IMR-90 (cell line): ENCODE data around the gene AHDC1. TPM values are rescaled to one million over a fixed set of nuclear protein-coding genes. Genes with fewer than 3 reads are reported as not detected.

Source experiments
- ATAC-seq: fragments of 200-7000 bp; cut with Tn5 transposase; 2 replicates; pipeline ENCODE4 v1.9.1; 2020; ENCODE audit warnings: low read depth, mild to moderate bottlenecking, moderate library complexity
- BruUV-seq: library from RNA; stranded (reverse); fragments of 400-500 nt; replicated peaks from 2 replicates; lab custom pipeline; 2021; lab: Mats Ljungman, UMichigan
- CTCF ChIA-PET: fragments of 300-600 bp; formaldehyde crosslinking; extraction: SDS; loops from one replicate; lab custom pipeline; 2021; ENCODE audit warnings: antibody characterized with exemption; lab: Yijun Ruan, JAX
- POLR2A ChIA-PET: fragments of 300-600 bp; sonication (Branson Sonifier 250); formaldehyde crosslinking; loops from one replicate; lab custom pipeline; 2022; ENCODE audit warnings: antibody characterized with exemption; ENCODE audit not compliant: unreplicated experiment; lab: Charles Lee
- DNase-seq: peaks from one replicate; pipeline ENCODE4 v3.0.0; 2013
- H2AFZ ChIP-seq: replicated peaks from 2 replicates; pipeline ENCODE3; 2013; ENCODE audit warnings: low read length, mild to moderate bottlenecking; ENCODE audit not compliant: poor library complexity
- H2AK5ac ChIP-seq: 2 replicates; pipeline ENCODE4 v1.6.1; 2013; ENCODE audit warnings: low read depth, low read length, inconsistent platforms
- H2AK9ac ChIP-seq: replicated peaks from 2 replicates; pipeline ENCODE3; 2013; ENCODE audit warnings: mild to moderate bottlenecking, low read depth, low read length, moderate library complexity; ENCODE audit not compliant: poor library complexity
- H2BK120ac ChIP-seq: 2 replicates; pipeline ENCODE4 v1.6.1; 2013; ENCODE audit warnings: low read depth, low read length, inconsistent platforms
- H2BK15ac ChIP-seq: 3 replicates; pipeline ENCODE4 v1.6.1; 2013; ENCODE audit warnings: low read depth, low read length, inconsistent platforms
- H2BK20ac ChIP-seq: 2 replicates; pipeline ENCODE4 v1.6.1; 2013; ENCODE audit warnings: low read depth, mild to moderate bottlenecking, inconsistent platforms, low read length, moderate library complexity
- H2BK5ac ChIP-seq: 2 replicates; pipeline ENCODE4 v1.6.1; 2013; ENCODE audit warnings: mild to moderate bottlenecking, low read depth, low read length, inconsistent platforms; ENCODE audit not compliant: poor library complexity, severe bottlenecking
- H3K14ac ChIP-seq: replicated peaks from 2 replicates; pipeline ENCODE4 v1.6.1; 2013; ENCODE audit warnings: low read depth, low read length, inconsistent platforms
- H3K18ac ChIP-seq: 2 replicates; pipeline ENCODE4 v1.6.1; 2013; ENCODE audit warnings: low read depth, low read length, control low read depth
- H3K23ac ChIP-seq: 2 replicates; pipeline ENCODE4 v1.6.1; 2013; ENCODE audit warnings: low read depth, low read length, inconsistent platforms
- H3K27ac ChIP-seq: 2 replicates; pipeline ENCODE4 v1.5.1; 2013; ENCODE audit warnings: mild to moderate bottlenecking, control low read depth, low read length; ENCODE audit not compliant: insufficient read depth
- H3K27me3 ChIP-seq: 2 replicates; pipeline ENCODE4 v1.6.1; 2013; ENCODE audit warnings: low read length; ENCODE audit not compliant: control insufficient read depth, insufficient read depth
- H3K36me3 ChIP-seq: 2 replicates; pipeline ENCODE4 v1.6.1; 2013; ENCODE audit warnings: low read length, mixed read lengths; ENCODE audit not compliant: control insufficient read depth, insufficient read depth
- H3K4ac ChIP-seq: 2 replicates; pipeline ENCODE4 v1.6.1; 2013; ENCODE audit warnings: low read depth, low read length, inconsistent platforms
- H3K4me1 ChIP-seq: 2 replicates; pipeline ENCODE4 v1.6.1; 2013; ENCODE audit warnings: low read length, mixed read lengths; ENCODE audit not compliant: control insufficient read depth, insufficient read depth
- H3K4me2 ChIP-seq: 2 replicates; pipeline ENCODE4 v1.6.1; 2013; ENCODE audit warnings: low read depth, mild to moderate bottlenecking, control low read depth, low read length, moderate library complexity
- H3K4me3 ChIP-seq: 2 replicates; pipeline ENCODE4 v1.5.1; 2013; ENCODE audit warnings: low read depth, mild to moderate bottlenecking, control low read depth, low read length, moderate library complexity; ENCODE audit not compliant: insufficient read depth
- H3K56ac ChIP-seq: 2 replicates; pipeline ENCODE4 v1.6.1; 2013; ENCODE audit warnings: low read length, inconsistent platforms; ENCODE audit not compliant: insufficient read depth; ENCODE audit errors: extremely low read depth
- H3K79me1 ChIP-seq, 2 experiments: 2 replicates each; pipeline ENCODE4 v1.6.1; 2013; ENCODE audit warnings: low read length in 2 of 2, inconsistent platforms in 1 of 2, low read depth in 1 of 2
- H3K9ac ChIP-seq: 2 replicates; pipeline ENCODE4 v1.6.1; 2013; ENCODE audit warnings: low read depth, low read length, control low read depth
- H3K9me1 ChIP-seq: 2 replicates; pipeline ENCODE4 v1.6.1; 2013; ENCODE audit warnings: low read length, inconsistent platforms; ENCODE audit not compliant: insufficient read depth
- H3K9me3 ChIP-seq: 2 replicates; pipeline ENCODE4 v1.6.1; 2013; ENCODE audit warnings: low read length; ENCODE audit not compliant: control insufficient read depth, insufficient read depth
- H4K20me1 ChIP-seq: 2 replicates; pipeline ENCODE4 v1.6.1; 2013; ENCODE audit warnings: low read length, inconsistent platforms; ENCODE audit not compliant: insufficient read depth
- H4K5ac ChIP-seq: 2 replicates; pipeline ENCODE4 v1.6.1; 2013; ENCODE audit warnings: mild to moderate bottlenecking, low read depth, low read length, control low read depth
- H4K8ac ChIP-seq, 2 experiments: 2 replicates each; pipeline ENCODE4 v1.6.1; 2013; ENCODE audit warnings: low read depth in 2 of 2, low read length in 2 of 2, control low read depth in 1 of 2, inconsistent platforms in 1 of 2
- H4K91ac ChIP-seq: 2 replicates; pipeline ENCODE4 v1.6.1; 2013; ENCODE audit warnings: low read depth, low read length, inconsistent platforms; ENCODE audit not compliant: insufficient read depth
- BHLHE40 ChIP-seq: fragments of 150-350 bp; IDR thresholded peaks from 2 replicates; pipeline ENCODE4 v1.6.1; 2016; ENCODE audit warnings: mild to moderate bottlenecking, low read depth, low read length
- CEBPB ChIP-seq: IDR thresholded peaks from 2 replicates; pipeline ENCODE4 v1.6.1; 2012; ENCODE audit warnings: low read depth, low read length, improper control_type of control experiment
- CHD1 ChIP-seq: IDR thresholded peaks from 2 replicates; pipeline ENCODE4 v1.6.1; 2012; ENCODE audit warnings: low read depth, low read length, improper control_type of control experiment
- CTCF ChIP-seq: conservative IDR thresholded peaks from 2 replicates; pipeline ENCODE4 v1.5.1; 2012; ENCODE audit warnings: mild to moderate bottlenecking, low read depth, low read length, improper control_type of control experiment
- ELK1 ChIP-seq: fragments of 150-350 bp; IDR thresholded peaks from 2 replicates; pipeline ENCODE4 v1.6.1; 2016; ENCODE audit warnings: low read depth, mild to moderate bottlenecking, low read length, moderate library complexity, borderline replicate concordance
- FOS ChIP-seq: fragments of 150-350 bp; IDR thresholded peaks from 2 replicates; pipeline ENCODE4 v1.6.1; 2016; ENCODE audit warnings: low read depth, low read length
- MAFK ChIP-seq: IDR thresholded peaks from 2 replicates; pipeline ENCODE4 v1.6.1; 2012; ENCODE audit warnings: low read depth, low read length, improper control_type of control experiment
- MAZ ChIP-seq: IDR thresholded peaks from 2 replicates; pipeline ENCODE4 v1.6.1; 2012; ENCODE audit warnings: low read depth, mild to moderate bottlenecking, low read length, improper control_type of control experiment, moderate library complexity, borderline replicate concordance
- MXI1 ChIP-seq: IDR thresholded peaks from 2 replicates; pipeline ENCODE4 v1.6.1; 2012; ENCODE audit warnings: low read depth, mild to moderate bottlenecking, low read length, moderate library complexity, borderline replicate concordance
- NFE2L2 ChIP-seq: fragments of 150-350 bp; IDR thresholded peaks from 2 replicates; pipeline ENCODE4 v1.6.1; 2016; ENCODE audit warnings: low read depth, mild to moderate bottlenecking, low read length
- POLR2A ChIP-seq: IDR thresholded peaks from 2 replicates; pipeline ENCODE4 v1.6.1; 2012; ENCODE audit warnings: mild to moderate bottlenecking, low read depth, low read length
- RAD21 ChIP-seq: IDR thresholded peaks from 2 replicates; pipeline ENCODE4 v1.6.1; 2012; ENCODE audit warnings: low read length, improper control_type of control experiment
- RCOR1 ChIP-seq: IDR thresholded peaks from 2 replicates; pipeline ENCODE4 v1.6.1; 2012; ENCODE audit warnings: mild to moderate bottlenecking, low read length, improper control_type of control experiment; ENCODE audit not compliant: insufficient replicate concordance
- RFX5 ChIP-seq: IDR thresholded peaks from 2 replicates; pipeline ENCODE4 v1.8.0; 2012; ENCODE audit warnings: low read depth, mild to moderate bottlenecking, low read length, moderate library complexity
- SMC3 ChIP-seq: fragments of 150-350 bp; IDR thresholded peaks from 2 replicates; pipeline ENCODE4 v1.6.1; 2016; ENCODE audit warnings: low read depth, mild to moderate bottlenecking, antibody characterized with exemption, low read length, moderate library complexity
- WGBS, 2 experiments: methylation state at CpG; one replicate each; pipeline versions ENCODE4 v1.1.5 to v1.1.7; 2013; ENCODE audit warnings: missing lambda C conversion rate in 2 of 2; ENCODE audit not compliant: insufficient read length in 1 of 2; ENCODE audit errors: extremely low coverage in 2 of 2; 5-methylcytosine and 5-hydroxymethylcytosine counted together
- dilution Hi-C: fragments of 300-500 bp; cut with HindIII; formaldehyde crosslinking; loops from one replicate; pipeline ENCODE4 v1.14.3; 2018; ENCODE audit warnings: low sequenced_read_pairs; ENCODE audit not compliant: unreplicated experiment
- in situ Hi-C: fragments of 300-500 bp; cut with MboI; formaldehyde crosslinking; loops from 3 replicates; pipeline ENCODE4 v1.14.3; 2019; ENCODE audit warnings: low sequenced_read_pairs, inconsistent platforms, mixed read lengths
- intact Hi-C: fragments of 100-400 bp; cut with micrococcal nuclease; formaldehyde crosslinking; loops from 2 replicates; pipeline ENCODE4 v1.10.0; 2022
- polyA plus RNA-seq, 3 experiments: library from polyadenylated mRNA; depleted of rRNA; stranded (reverse); fragments of >200 nt; gene quantifications; 2 replicates each; pipeline ENCODE4 v1.2.3, GENCODE V29; 2012; ENCODE audit warnings: low replicate concordance in 1 of 3
- total RNA-seq: library from RNA; depleted of rRNA; stranded (reverse); fragments of >200 nt; gene quantifications from 2 replicates; pipeline ENCODE4 v1.2.3, GENCODE V29; 2012

AHDC1 gene
- total and polyA plus RNA-seq, 2 of the 4 experiments (the other 2 are of a cell fraction): 2.0 to 11.6 TPM

GRCh38 chr1:27598902-27599528, 4.9 kb downstream of the AHDC1 start:
- Histone ChIP-seq H4K91ac (peak overlapping the region; percentile 57), H4K8ac (peak overlapping the region in 1 of 2 experiments; percentile 65; a peak in 2 of 4 replicates), H2AK5ac (peak overlapping the region; percentile 96), H3K56ac (0 out of 2 replicates have a peak overlapping the region, but pooled peaks have one; percentile 61), H2BK120ac (peak overlapping the region; percentile 86), H3K4me2 (peak overlapping the region; percentile 75), H4K20me1 (peaks cover 86% of the 10 kb centered on the region), H2BK5ac (peak overlapping the region; percentile 73), H4K5ac (peak overlapping the region; percentile 54; the same call in 1 of the 2 replicates), H3K79me1 (peaks cover 37 to 84% of the 10 kb centered on the region in 2 experiments), H3K18ac (peak overlapping the region; percentile 57), H2BK20ac (peak overlapping the region; percentile 71; the same call in 1 of the 2 replicates), H3K27ac (peak overlapping the region; percentile 68), H3K4me1 (peaks cover 63% of the 10 kb centered on the region), H3K9me1 (peaks cover 32% of the 10 kb centered on the region), H3K9me3 (no peaks in the 10 kb centered on the region), H3K9ac (peak overlapping the region; percentile 15; the same call in 1 of the 2 replicates), H2BK15ac (peak overlapping the region; percentile 12; the same call in 1 of the 3 replicates), H2AK9ac (peak overlapping the region; percentile 80), H3K4ac (peak overlapping the region; percentile 92), H2AFZ (peak overlapping the region; percentile 1), H3K14ac (peak overlapping the region; percentile 94), H3K23ac (peak overlapping the region; percentile 89; the same call in 1 of the 2 replicates), H3K4me3 (no peak overlapping the region), H3K27me3 (no peaks in the 10 kb centered on the region), H3K36me3 (peaks cover 3% of the 10 kb centered on the region; the same call in 1 of the 2 replicates)
- ChIA-PET CTCF (interaction anchor here (0.6 to 1.9 kb wide), 2 partner anchors 24 to 42 kb away, joined by 6 to 10 read pairs; no protein-coding TSS in a partner anchor), POLR2A (no interaction called here)
- BruUV-seq: no TSS peak
- 0% methylated on average over 2 of the region's 6 CpGs; no CpG with 5 or more reads in 1 of the 2 experiments for WGBS, 2 experiments
- dilution Hi-C loops: no loop called here
- intact Hi-C loops: no loop called here
- in situ Hi-C loops: no loop called here
- ATAC-seq (peak; percentile 59), DNase-seq (peak; percentile 77)
- no peak for TF ChIP-seq NFE2L2
- no peak for TF ChIP-seq RCOR1
- no peak for TF ChIP-seq BHLHE40
- no peak for TF ChIP-seq MAFK
- TF ChIP-seq CTCF: no peak
- TF ChIP-seq RAD21: no peak
- TF ChIP-seq FOS: peak; percentile 63
- no peak for TF ChIP-seq RFX5
- TF ChIP-seq SMC3: 0 out of 2 replicates have a peak, but pooled peaks have one; percentile 24
- TF ChIP-seq CHD1: no peak
- TF ChIP-seq ELK1: no peak
- no peak for TF ChIP-seq MXI1
- no peak for TF ChIP-seq POLR2A
- TF ChIP-seq CEBPB: no peak
- TF ChIP-seq MAZ: peak; percentile 100
